Endothelial cell of umbilical vein (primary cell): Measurements from ENCODE around the gene PYROXD2. TPM values are rescaled to one million over a fixed set of nuclear protein-coding genes. Genes with fewer than 3 reads are reported as not detected.

Experiments
- BruUV-seq: library from RNA; stranded (reverse); fragments of 400-500 nt; replicated peaks from 2 replicates; lab custom pipeline; 2021; lab: Mats Ljungman, UMichigan
- CTCF ChIA-PET: fragments of 300-600, 350-600 bp; sonication (Branson Sonifier 250); formaldehyde crosslinking; loops from one replicate; lab custom pipeline; 2021; ENCODE audit warnings: antibody characterized with exemption, inconsistent platforms; lab: Charles Lee
- POLR2A ChIA-PET: fragments of 300-600, 350-600 bp; sonication (Branson Sonifier 250); formaldehyde crosslinking; loops from one replicate; lab custom pipeline; 2021; ENCODE audit warnings: antibody characterized with exemption, inconsistent platforms; lab: Charles Lee
- DNase-seq: peaks from one replicate; pipeline ENCODE4 v3.0.0-alpha.2; 2011; ENCODE audit warnings: low read depth, low spot score
- FAIRE-seq: peaks from 2 replicates; lab custom pipeline; 2011; peaks lifted over from hg19 to GRCh38; lab: Jason Lieb, UNC
- H2AFZ ChIP-seq: 2 replicates; pipeline ENCODE4 v1.6.0; 2012; ENCODE audit warnings: low read depth, low read length, control low read depth, inconsistent platforms
- H3K27ac ChIP-seq: 2 replicates; pipeline ENCODE4 v1.5.1; 2011; ENCODE audit warnings: low read depth, mild to moderate bottlenecking, control low read depth, low read length, moderate library complexity; ENCODE audit not compliant: insufficient read depth
- H3K27me3 ChIP-seq, 2 experiments: 2 replicates each; pipeline versions ENCODE4 v1.6.0 to v1.6.1; 2011; ENCODE audit warnings: low read length in 2 of 2, mixed read lengths in 1 of 2; ENCODE audit not compliant: control insufficient read depth in 2 of 2, insufficient read depth in 2 of 2
- H3K36me3 ChIP-seq, 2 experiments: 2 replicates in 1 of 2; 3 replicates in 1 of 2; pipeline ENCODE4 v1.5.1; 2011; ENCODE audit warnings: low read length in 2 of 2, mild to moderate bottlenecking in 1 of 2, moderate library complexity in 1 of 2; ENCODE audit not compliant: control insufficient read depth in 2 of 2, insufficient read depth in 2 of 2; ENCODE audit errors: extremely low read depth in 1 of 2
- H3K4me1 ChIP-seq: 3 replicates; pipeline ENCODE4 v1.5.1; 2011; ENCODE audit warnings: mild to moderate bottlenecking, low read length; ENCODE audit not compliant: control insufficient read depth, insufficient read depth; ENCODE audit errors: extremely low read depth
- H3K4me2 ChIP-seq: 2 replicates; pipeline ENCODE4 v1.6.1; 2011; ENCODE audit warnings: low read length, control low read depth, mixed read lengths; ENCODE audit not compliant: insufficient read depth
- H3K4me3 ChIP-seq, 3 experiments: fragments of 200-600 bp in 1 of 3; sonication (generic), shearing (Covaris generic) in 1 of 3; replicated peaks in 1 of 3; 2 replicates each; pipeline ENCODE4 v1.5.1; 2011 to 2016; ENCODE audit warnings: control low read depth in 3 of 3, low read length in 3 of 3, mild to moderate bottlenecking in 2 of 3, inconsistent platforms in 1 of 3, low read depth in 1 of 3, moderate library complexity in 1 of 3; ENCODE audit not compliant: insufficient read depth in 1 of 3
- H3K79me2 ChIP-seq: 2 replicates; pipeline ENCODE4 v1.6.0; 2012; ENCODE audit warnings: low read length, inconsistent platforms; ENCODE audit not compliant: control insufficient read depth, insufficient read depth
- H3K9ac ChIP-seq: replicated peaks from 2 replicates; pipeline ENCODE3; 2011; ENCODE audit warnings: low read length, control low read depth; ENCODE audit not compliant: insufficient read depth; ENCODE audit errors: extremely low read depth
- H3K9me1 ChIP-seq: replicated peaks from 3 replicates; pipeline ENCODE4 v1.6.0; 2011; ENCODE audit warnings: mild to moderate bottlenecking, low read length; ENCODE audit not compliant: control insufficient read depth, insufficient read depth; ENCODE audit errors: extremely low read depth
- H3K9me3 ChIP-seq: replicated peaks from 2 replicates; pipeline ENCODE4 v1.5.1; 2012; ENCODE audit warnings: low read length, inconsistent platforms; ENCODE audit not compliant: control insufficient read depth, insufficient read depth
- H4K20me1 ChIP-seq: replicated peaks from 2 replicates; pipeline ENCODE3; 2011; ENCODE audit warnings: mild to moderate bottlenecking, low read length; ENCODE audit not compliant: control insufficient read depth, insufficient read depth; ENCODE audit errors: extremely low read depth
- EZH2 ChIP-seq: IDR thresholded peaks from 2 replicates; pipeline ENCODE4 v1.6.1; 2012; ENCODE audit warnings: borderline replicate concordance, low read depth, mild to moderate bottlenecking, moderate library complexity, low read length, inconsistent platforms; ENCODE audit not compliant: severe bottlenecking
- FOS ChIP-seq: IDR thresholded peaks from 2 replicates; pipeline ENCODE4 v1.6.1; 2011; ENCODE audit warnings: mild to moderate bottlenecking, low read length, moderate library complexity, borderline replicate concordance; ENCODE audit not compliant: insufficient read depth
- GATA2 ChIP-seq: IDR thresholded peaks from 2 replicates; pipeline ENCODE4 v1.7.0; 2011; ENCODE audit warnings: low read depth, mild to moderate bottlenecking, moderate library complexity, mixed read lengths, low read length; ENCODE audit not compliant: insufficient read length, insufficient read depth
- JUN ChIP-seq: IDR thresholded peaks from 2 replicates; pipeline ENCODE4 v1.6.1; 2011; ENCODE audit warnings: borderline replicate concordance, low read depth; ENCODE audit not compliant: insufficient read length, insufficient read depth
- MYC ChIP-seq: IDR thresholded peaks from one replicate; pipeline ENCODE4 v1.6.1; 2011; ENCODE audit warnings: mild to moderate bottlenecking, low read depth, low read length
- POLR2A ChIP-seq: IDR thresholded peaks from 2 replicates; pipeline ENCODE4 v1.6.1; 2012; ENCODE audit warnings: low read depth, mild to moderate bottlenecking, control low read depth, low read length
- POLR2AphosphoS5 ChIP-seq: IDR thresholded peaks from 2 replicates; pipeline ENCODE4 v1.6.1; 2012; ENCODE audit warnings: low read depth, mild to moderate bottlenecking, control low read depth, low read length, moderate library complexity; ENCODE audit not compliant: insufficient read depth
- dilution Hi-C: fragments of 300-500 bp; cut with MboI; formaldehyde crosslinking; loops from one replicate; pipeline ENCODE4 v1.15.0; 2019; ENCODE audit warnings: low sequenced_read_pairs; ENCODE audit not compliant: extremely low pct_ligation_motif_present
- intact Hi-C: fragments of 100-400 bp; cut with micrococcal nuclease; formaldehyde crosslinking; loops from one replicate; pipeline ENCODE4 v1.10.0; 2022
- polyA plus RNA-seq, 4 experiments: library from polyadenylated mRNA; depleted of rRNA in 3 of 4; stranded (reverse) in 3 of 4; unstranded in 1 of 4; fragments of >200 nt; gene quantifications; 2 replicates each; pipeline versions ENCODE4 v1.2.1 to v1.2.3, GENCODE V29; 2011 to 2012; ENCODE audit warnings: missing spikeins in 1 of 4
- total RNA-seq: library from RNA; stranded (reverse); gene quantifications from 2 replicates; pipeline ENCODE4 v1.2.3, GENCODE V29; 2021
- TF ChIP-seq, protein P1 (sequence below), 2 donors: IDR thresholded peaks; 1 replicate in 1 of 2; 2 replicates in 1 of 2; pipeline ENCODE4 v1.5.1; 2011; ENCODE audit warnings: low read length in 2 of 2, mild to moderate bottlenecking in 2 of 2, moderate library complexity in 2 of 2, control low read depth in 1 of 2, inconsistent platforms in 1 of 2, low read depth in 1 of 2; ENCODE audit not compliant: insufficient read depth in 1 of 2; ENCODE audit errors: extremely low read depth in 1 of 2
- TF ChIP-seq, protein P2 (sequence below): IDR thresholded peaks from 2 replicates; pipeline ENCODE4 v1.6.1; 2011; ENCODE audit not compliant: insufficient read depth, insufficient read length

PYROXD2 gene
- total and polyA plus RNA-seq, 2 donors (not counting 3 experiments of a cell fraction or from before 2014, with no cell fraction given): 7.0 to 13.7 TPM

DNA sequence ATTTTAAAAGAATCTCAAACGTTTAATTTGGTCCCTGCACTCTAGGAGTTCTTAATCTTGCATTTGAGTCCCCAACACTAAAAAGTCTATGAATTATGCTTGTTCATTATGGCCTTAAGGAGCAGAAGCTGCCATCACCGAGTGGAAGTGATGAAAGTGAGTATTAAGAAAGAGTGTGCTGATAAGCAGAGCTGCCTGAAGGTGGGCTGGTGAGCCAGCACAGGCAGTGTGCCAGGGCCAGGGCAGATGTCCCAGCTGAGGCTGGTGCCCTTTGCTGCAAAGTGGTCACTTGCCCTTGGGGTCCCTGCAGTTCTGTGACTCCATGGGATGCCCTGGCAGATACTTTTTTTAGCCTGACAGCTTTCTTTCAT is 74.1 kb downstream of the PYROXD2 start:
- Histone ChIP-seq H3K9me3 (no peaks in the 10 kb centered on the region), H3K36me3 (no peaks in the 10 kb centered on the region), H3K9me1 (no peaks in the 10 kb centered on the region), H3K27me3 (peaks cover 5 to 9% of the 10 kb centered on the region in 2 experiments), H3K79me2 (no peaks in the 10 kb centered on the region), H3K4me3 (no peak overlapping the region), H4K20me1 (no peaks in the 10 kb centered on the region), H3K4me2 (no peak overlapping the region), H3K9ac (no peak overlapping the region), H3K27ac (no peak overlapping the region), H2AFZ (no peak overlapping the region), H3K4me1 (peaks cover 11% of the 10 kb centered on the region)
- POLR2A ChIA-PET: no interaction called here
- no TSS peak for BruUV-seq
- no peak for DNase-seq
- CTCF ChIA-PET: interaction anchor here (0.8 to 1.7 kb wide), 7 partner anchors 9 to 300 kb away, joined by 3 to 8 read pairs (median 3); no protein-coding TSS in a partner anchor
- no peak for FAIRE-seq
- intact Hi-C loops: no loop called here
- TF ChIP-seq, protein P1, sequence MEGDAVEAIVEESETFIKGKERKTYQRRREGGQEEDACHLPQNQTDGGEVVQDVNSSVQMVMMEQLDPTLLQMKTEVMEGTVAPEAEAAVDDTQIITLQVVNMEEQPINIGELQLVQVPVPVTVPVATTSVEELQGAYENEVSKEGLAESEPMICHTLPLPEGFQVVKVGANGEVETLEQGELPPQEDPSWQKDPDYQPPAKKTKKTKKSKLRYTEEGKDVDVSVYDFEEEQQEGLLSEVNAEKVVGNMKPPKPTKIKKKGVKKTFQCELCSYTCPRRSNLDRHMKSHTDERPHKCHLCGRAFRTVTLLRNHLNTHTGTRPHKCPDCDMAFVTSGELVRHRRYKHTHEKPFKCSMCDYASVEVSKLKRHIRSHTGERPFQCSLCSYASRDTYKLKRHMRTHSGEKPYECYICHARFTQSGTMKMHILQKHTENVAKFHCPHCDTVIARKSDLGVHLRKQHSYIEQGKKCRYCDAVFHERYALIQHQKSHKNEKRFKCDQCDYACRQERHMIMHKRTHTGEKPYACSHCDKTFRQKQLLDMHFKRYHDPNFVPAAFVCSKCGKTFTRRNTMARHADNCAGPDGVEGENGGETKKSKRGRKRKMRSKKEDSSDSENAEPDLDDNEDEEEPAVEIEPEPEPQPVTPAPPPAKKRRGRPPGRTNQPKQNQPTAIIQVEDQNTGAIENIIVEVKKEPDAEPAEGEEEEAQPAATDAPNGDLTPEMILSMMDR (IDR thresholded peaks at IDR 0.05; ENCODE audit: extremely low read depth in 1 of 2, insufficient read depth in 1 of 2, low read depth in 1 of 2, low read length in 2 of 2): peak in 1 of 2 donors; percentile 1
- TF ChIP-seq POLR2AphosphoS5: no peak
- dilution Hi-C loops: no loop called here

DNA sequence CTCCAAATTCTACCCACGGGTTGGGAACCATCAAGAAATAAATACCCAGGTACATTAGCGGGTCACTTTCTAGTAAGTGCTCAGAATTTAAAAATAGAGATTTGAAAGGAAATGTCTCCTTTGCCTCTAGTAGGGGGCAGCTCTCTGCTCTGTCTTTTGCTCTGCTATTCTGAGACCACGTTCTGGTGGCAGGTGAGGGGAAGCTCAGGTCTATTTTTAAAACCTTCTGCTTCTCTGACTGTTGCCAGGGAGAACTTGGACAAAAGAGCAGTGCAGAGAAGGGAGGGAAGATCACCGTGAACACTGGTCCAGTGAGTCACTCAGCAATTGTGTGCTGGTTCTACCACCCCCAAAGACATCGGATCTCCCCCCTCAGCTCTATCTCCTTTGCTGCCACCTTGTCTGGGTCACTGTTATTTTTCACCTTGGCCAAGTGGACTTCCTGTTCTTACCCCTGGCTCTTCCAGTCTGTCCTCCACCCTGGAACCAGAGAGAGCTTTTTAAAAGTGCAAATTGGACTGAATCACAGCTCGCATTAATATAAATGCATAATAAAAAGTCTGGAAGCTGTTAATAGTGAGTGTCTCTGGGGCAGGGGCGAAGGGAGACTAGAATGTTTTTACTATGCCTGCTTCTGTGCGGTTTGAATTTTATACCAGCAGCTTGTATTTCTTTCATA is 74.6 kb downstream of the PYROXD2 start:
- FAIRE-seq (peak; percentile 33), DNase-seq (no peak)
- dilution Hi-C loops: no loop called here
- H3K79me2 ChIP-seq: no peaks in the 10 kb centered on the region
- TF ChIP-seq GATA2: no peak
- TF ChIP-seq POLR2AphosphoS5: no peak
- TF ChIP-seq, protein P2, sequence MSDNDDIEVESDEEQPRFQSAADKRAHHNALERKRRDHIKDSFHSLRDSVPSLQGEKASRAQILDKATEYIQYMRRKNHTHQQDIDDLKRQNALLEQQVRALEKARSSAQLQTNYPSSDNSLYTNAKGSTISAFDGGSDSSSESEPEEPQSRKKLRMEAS: no peak
- no peak for TF ChIP-seq FOS
- TF ChIP-seq, protein P1 (IDR thresholded peaks at IDR 0.05; ENCODE audit: extremely low read depth in 1 of 2, insufficient read depth in 1 of 2, low read depth in 1 of 2, low read length in 2 of 2): no peak
- TF ChIP-seq POLR2A: no peak
- no peak for TF ChIP-seq EZH2
- TF ChIP-seq MYC: no peak
- TF ChIP-seq JUN: no peak
- no peak overlapping the region for H2AFZ ChIP-seq
- no TSS peak for BruUV-seq
- H3K4me3 ChIP-seq: no peak overlapping the region
- H3K4me1 ChIP-seq: peaks cover 11% of the 10 kb centered on the region
- no peaks in the 10 kb centered on the region for H3K9me1 ChIP-seq
- H3K9ac ChIP-seq: no peak overlapping the region
- no peak overlapping the region for H3K27ac ChIP-seq
- ChIA-PET POLR2A (no interaction called here), CTCF (interaction anchor here (0.8 to 1.7 kb wide), 7 partner anchors 8 to 299 kb away, joined by 3 to 8 read pairs (median 3); no protein-coding TSS in a partner anchor)
- H3K27me3 ChIP-seq: peaks cover 5 to 9% of the 10 kb centered on the region in 2 experiments
- H4K20me1 ChIP-seq: no peaks in the 10 kb centered on the region
- no peaks in the 10 kb centered on the region for H3K9me3 ChIP-seq
- intact Hi-C loops: no loop called here
- H3K4me2 ChIP-seq: no peak overlapping the region
- no peaks in the 10 kb centered on the region for H3K36me3 ChIP-seq
